Kidney glomerular epithelial cell (primary cell): ENCODE results near the gene D2HGDH.
"Not testable (repeated sequence)": the region's sequence is repeated elsewhere in the genome, so short reads cannot be mapped to it uniquely, and the experiment has no call there.

Experiments used
- DNase-seq: peaks from one replicate; lab custom pipeline; 2025; lab: John Stamatoyannopoulos, UW

Gene D2HGDH

GRCh38 chr2:241768850-241769249 lies 34.4 kb downstream of the D2HGDH start:
- no peak for DNase-seq

- no peak for DNase-seq
Measured at GRCh38 chr2:241769819-241770184, 35.4 kb downstream of the D2HGDH start.

- no peak for DNase-seq
Measured at GRCh38 chr2:241770185-241770935, 35.9 kb downstream of the D2HGDH start.

GRCh38 chr2:241770936-241771285 lies 36.5 kb downstream of the D2HGDH start:
- DNase-seq = no peak

DNA sequence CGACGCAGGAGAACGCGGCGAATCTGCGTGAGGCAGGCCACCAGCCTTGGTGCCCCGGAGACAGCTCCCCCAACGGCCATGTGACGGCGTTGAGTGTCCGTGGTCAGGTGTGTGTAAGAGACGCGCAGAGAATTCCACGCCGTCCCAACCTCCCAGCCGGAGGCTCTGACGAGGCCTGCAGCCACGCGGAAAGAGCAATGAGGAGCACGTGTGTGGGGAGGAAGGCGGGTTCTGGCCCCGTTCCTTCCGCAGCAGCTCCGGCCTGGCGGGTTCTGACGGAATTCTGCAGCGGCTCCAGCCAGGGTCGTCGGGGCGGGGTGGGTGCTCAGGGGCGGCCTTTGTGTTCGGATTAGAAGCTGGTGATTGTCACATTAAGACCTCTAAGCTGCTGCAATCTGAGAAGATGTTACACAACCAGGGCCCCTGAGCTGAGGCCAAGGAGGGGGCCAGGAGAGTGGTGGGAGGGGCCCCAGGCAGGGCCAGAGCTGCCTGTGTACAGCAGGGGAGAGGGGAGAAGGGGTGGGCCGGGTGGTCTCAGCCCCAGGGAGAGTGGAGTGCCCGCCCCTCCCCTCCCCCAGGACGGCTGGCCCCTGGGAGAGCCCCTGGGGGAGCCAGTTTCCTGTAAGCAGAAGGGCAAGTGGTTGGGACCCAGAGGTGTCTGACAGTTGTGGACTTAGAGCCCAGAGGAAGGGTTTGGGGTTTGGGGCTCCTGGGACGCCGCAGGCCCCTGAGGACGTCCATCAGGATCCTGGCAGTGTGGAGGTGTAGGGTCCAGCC lies 37.0 kb downstream of the D2HGDH start:
- no peak for DNase-seq

DNA sequence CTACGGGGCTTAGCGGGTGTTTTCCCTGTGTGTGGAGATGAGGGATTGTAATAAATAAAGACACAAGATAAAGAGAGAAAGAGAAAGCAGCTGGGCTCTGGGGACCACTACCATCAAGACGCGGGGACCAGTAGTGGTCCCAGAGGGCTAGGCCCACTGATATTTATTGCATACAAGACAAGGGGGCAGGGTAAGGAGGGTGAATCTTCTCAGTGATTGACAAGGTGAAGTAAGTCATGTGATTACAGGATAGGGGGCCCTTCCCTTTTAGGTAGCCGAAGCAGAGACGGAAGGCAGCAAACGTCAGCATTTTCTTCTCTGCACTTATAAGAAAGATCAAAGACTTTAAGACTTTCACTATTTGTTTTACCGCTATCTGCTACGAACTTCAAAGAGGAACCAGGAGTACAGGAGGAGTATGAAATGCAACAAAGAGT lies 37.7 kb downstream of the D2HGDH start:
- no peak for DNase-seq

- no peak for DNase-seq
Measured at GRCh38 chr2:241773511-241774418, 39.3 kb downstream of the D2HGDH start.

GRCh38 chr2:241774419-241775222 lies 40.2 kb downstream of the D2HGDH start:
- DNase-seq = peak; percentile 57

- peak; percentile 73 for DNase-seq
Measured at GRCh38 chr2:241775223-241776177, 41.1 kb downstream of the D2HGDH start.

GRCh38 chr2:241776336-241777169 lies 42.1 kb downstream of the D2HGDH start, which contains the start of gene GAL3ST2:
Gene GAL3ST2, plus strand, starts transcription at chr2:241776822. Its CDS starts 134 bp downstream, at chr2:241776956.
- no peak for DNase-seq

DNA sequence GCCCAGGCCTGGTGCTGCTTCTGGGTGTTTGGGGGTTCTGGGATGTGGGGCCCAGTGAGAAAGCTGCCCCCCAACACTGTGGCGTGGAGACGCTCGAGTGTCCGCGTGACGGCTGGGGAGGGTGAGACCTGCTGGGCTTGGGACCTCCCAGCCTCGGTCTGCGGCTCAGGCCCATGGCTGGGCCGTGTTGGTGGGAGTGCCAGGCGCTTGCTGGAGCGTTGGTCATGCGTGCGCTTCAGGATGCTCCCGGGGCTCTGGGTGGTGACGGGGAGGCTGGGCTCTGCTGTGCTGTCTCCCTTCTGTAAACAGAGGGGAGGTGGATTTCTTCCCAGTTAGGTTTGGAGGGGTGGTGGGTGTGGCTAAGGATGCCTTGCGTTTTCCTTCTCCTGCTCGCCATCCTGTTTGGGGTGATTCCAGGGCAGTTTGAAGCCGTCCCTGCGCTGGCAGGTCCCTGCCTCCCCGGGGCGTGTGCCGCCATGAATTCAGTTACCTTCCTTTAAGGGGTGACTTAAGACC lies 42.8 kb downstream of the D2HGDH start:
- DNase-seq = peak; percentile 68

- DNase-seq = peak; percentile 23
Measured at GRCh38 chr2:241777686-241778627, 43.5 kb downstream of the D2HGDH start.

- no peak for DNase-seq
Measured at GRCh38 chr2:241780939-241781569, 46.6 kb downstream of the D2HGDH start.

DNA sequence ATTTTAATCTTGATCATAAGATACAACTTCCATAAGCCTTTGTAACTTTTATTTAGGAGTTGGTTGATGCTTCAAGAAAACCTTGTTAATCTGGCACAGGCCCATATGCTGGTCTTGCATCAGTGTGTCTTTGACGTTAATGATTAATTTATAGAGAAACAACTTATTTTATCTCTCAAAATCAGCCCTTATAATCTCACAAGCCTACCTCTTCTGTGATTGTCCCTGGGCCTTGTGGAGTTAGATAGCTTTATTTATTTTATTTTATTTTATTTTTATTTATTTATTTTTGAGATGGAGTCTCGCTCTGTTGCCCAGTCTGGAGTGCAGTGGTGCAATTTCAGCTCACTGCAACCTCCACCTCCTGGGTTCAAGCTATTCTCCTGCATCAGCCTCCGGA lies 47.6 kb downstream of the D2HGDH start:
- DNase-seq = not testable (repeated sequence)

- DNase-seq = no peak
Measured at GRCh38 chr2:241788135-241788534, 53.7 kb downstream of the D2HGDH start.

GRCh38 chr2:241788572-241788971 lies 54.1 kb downstream of the D2HGDH start:
- DNase-seq = peak; percentile 24

DNA sequence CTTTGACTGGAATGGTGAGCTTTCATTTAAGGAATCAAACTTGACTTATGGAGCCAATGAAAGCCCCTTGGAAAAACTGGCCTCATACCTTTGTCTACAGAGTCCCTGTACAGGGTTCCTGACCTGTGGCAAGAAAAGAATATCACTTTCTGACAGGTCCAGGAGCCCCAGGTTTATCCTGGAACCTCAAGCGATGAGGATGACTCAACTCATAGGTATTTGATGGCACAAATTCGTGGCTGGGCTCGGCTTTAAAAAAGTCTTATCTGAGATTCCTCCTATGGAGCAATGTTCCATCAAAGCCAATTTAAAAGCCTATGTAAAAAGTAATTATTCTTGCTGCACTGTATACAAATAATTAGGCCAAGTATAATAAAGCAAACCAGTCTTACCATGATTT lies 57.0 kb downstream of the D2HGDH start:
- DNase-seq = not testable (repeated sequence)
